K562 (cell line): ENCODE measurements around the gene TF.

Experiments
- CEBPB ChIP-seq: fragments of 450-650 bp; IDR thresholded peaks from 2 replicates; pipeline ENCODE4 v1.6.1; 2016; ENCODE audit warnings: missing genetic modification characterization, missing compliant biosample characterization
- MYC ChIP-seq, 2 experiments: fragments of 250-450 bp in 1 of 2; sonication (Bioruptor Pico) in 1 of 2; IDR thresholded peaks; 2 replicates each; pipeline versions ENCODE4 v1.5.1 to v1.6.1; 2012 to 2021; ENCODE audit warnings: low read depth in 2 of 2, borderline replicate concordance in 1 of 2, improper control_type of control experiment in 1 of 2, low read length in 1 of 2, mild to moderate bottlenecking in 1 of 2, moderate library complexity in 1 of 2
- TF ChIP-seq, protein P1 (sequence below), 3 experiments: IDR thresholded peaks in 2 of 3; conservative IDR thresholded peaks in 1 of 3; 2 replicates each; pipeline ENCODE4 v1.5.1; 2011 to 2012; ENCODE audit warnings: low read length in 3 of 3, mild to moderate bottlenecking in 3 of 3, control low read depth in 2 of 3, improper control_type of control experiment in 1 of 3, inconsistent platforms in 1 of 3, low read depth in 1 of 3, mixed read lengths in 1 of 3, moderate library complexity in 1 of 3; ENCODE audit not compliant: insufficient read depth in 2 of 3

DNA sequence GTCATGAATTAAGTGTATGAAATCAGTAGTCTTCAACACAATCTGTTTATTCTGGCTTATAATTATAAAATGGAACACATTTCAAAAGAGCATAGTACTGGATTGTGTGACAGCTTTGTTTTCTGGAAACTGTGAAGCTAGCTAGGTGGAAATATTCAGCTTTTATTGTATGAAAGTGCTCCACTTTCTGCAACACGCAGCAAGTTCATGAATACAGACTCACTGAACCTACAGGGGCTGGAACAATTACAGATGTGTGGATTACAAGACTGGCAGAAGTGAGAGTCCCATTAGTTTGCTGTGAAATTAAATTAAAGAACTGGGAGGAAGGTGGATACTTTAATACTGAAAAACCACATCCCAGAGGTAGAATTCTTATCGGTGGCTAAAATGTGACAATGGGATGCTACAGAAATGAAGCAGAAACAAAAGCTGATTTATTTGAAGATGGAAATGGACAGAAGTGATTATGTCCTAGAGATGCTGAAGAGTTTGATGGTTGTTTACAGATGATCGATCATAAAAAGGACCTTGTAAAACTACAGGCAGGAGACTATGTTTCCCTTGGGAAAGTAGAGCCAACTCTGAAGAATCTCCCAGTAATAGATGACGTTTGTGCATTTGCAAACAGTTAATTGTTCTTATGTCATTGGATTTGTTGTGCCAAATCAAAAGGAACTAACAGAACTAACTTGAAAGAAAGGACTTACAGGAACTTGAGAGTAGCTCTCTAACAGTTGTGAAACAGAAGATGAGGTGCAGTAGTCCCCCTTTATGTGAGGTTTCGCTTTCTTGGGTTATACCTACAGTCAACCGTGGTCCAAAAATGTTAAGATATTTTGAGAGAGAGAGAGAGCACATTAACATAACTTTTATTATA lies 15.7 kb downstream of the TF start:
- TF ChIP-seq MYC (IDR thresholded peaks at IDR 0.05; ENCODE audit: low read depth, low read length) (no peak), MYC (CRISPR knock-in tag; IDR thresholded peaks at IDR 0.05; ENCODE audit: borderline replicate concordance, low read depth) (no peak), CEBPB (tag) (no peak)
- TF ChIP-seq, protein P1, sequence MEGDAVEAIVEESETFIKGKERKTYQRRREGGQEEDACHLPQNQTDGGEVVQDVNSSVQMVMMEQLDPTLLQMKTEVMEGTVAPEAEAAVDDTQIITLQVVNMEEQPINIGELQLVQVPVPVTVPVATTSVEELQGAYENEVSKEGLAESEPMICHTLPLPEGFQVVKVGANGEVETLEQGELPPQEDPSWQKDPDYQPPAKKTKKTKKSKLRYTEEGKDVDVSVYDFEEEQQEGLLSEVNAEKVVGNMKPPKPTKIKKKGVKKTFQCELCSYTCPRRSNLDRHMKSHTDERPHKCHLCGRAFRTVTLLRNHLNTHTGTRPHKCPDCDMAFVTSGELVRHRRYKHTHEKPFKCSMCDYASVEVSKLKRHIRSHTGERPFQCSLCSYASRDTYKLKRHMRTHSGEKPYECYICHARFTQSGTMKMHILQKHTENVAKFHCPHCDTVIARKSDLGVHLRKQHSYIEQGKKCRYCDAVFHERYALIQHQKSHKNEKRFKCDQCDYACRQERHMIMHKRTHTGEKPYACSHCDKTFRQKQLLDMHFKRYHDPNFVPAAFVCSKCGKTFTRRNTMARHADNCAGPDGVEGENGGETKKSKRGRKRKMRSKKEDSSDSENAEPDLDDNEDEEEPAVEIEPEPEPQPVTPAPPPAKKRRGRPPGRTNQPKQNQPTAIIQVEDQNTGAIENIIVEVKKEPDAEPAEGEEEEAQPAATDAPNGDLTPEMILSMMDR (IDR thresholded peaks at IDR 0.05 in 2 of 3, conservative IDR thresholded peaks at IDR 0.05 in 1 of 3; ENCODE audit: insufficient read depth in 2 of 3, low read depth in 1 of 3, low read length in 3 of 3): no peak
